GM21576 (cell line): ENCODE results near the gene UBE2Z.
A peak's percentile ranks its signal among the peaks of the same experiment; 100 is the strongest.
"Not testable (repeated sequence)": the region's sequence is repeated elsewhere in the genome, so short reads cannot be mapped to it uniquely, and the experiment has no call there.

ENCODE experiments used
- ATAC-seq: cut with Tn5 transposase; IDR thresholded peaks from one replicate; pipeline ENCODE4 v1.9.1; 2021; ENCODE audit warnings: mild to moderate bottlenecking, moderate library complexity; ENCODE audit not compliant: unreplicated experiment

UBE2Z gene

DNA sequence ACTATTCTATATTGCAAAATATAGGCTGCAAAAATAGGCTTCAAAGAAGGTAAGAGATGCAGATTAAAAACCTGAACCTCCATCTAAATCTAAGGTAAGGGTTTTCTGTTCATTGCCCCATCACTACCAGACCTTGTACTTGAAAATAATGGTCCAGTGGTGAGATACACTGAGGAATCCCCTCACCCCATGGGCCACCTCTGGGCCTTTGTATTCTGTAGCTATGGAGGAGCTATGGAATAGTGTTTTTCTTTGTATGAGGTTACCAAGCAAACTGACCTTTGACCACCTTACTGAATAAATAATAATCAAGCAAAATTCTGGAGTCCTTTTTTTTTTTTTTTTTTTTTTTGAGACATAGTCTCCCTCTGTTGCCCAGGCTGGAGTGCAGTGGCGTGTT lies 4.8 kb upstream of the UBE2Z start:
- ATAC-seq, result no peak

DNA sequence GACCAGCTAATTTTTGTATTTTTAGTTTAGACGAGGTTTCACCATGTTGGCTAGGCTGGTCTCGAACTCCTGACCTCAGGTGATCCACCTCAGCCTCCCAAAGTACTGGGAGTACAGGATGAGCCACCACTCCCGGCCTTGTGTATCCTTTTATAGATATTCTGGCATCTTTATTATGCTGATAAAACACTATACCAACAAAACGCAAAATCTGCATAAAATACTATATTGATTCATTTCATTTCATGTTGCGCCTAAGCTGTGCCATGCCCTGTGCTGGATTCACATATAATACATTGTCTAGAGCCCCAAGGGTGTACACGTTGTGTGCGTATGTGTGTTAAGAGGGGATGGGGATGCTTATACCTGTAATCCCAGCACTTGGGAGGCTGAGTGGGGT lies 3.8 kb upstream of the UBE2Z start:
- ATAC-seq, result no peak

DNA sequence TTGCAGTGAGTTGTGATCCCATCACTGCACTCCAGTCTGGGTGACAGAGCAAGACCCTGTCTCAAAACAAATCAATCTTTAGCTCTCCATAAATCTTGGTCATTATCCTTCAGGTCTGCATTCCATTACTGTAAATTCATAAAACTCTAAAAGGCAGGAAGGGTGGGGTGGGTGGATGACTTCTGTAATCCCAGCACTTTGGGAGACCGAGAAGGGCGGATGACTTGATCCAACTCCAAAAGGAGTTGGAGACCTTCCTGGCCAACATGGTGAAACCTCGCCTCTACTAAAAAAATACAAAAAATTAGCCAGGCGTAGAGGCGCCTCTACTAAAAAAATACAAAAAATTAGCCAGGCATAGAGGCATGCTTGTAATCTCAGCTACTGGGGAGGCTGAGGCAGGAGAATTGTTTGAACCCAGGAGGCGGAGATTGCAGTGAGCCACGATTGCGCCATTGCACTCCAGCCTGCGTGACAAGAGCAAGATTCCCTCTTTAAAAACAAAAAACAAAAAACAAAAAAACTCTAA lies 2.2 kb upstream of the UBE2Z start:
- no peak for ATAC-seq

DNA sequence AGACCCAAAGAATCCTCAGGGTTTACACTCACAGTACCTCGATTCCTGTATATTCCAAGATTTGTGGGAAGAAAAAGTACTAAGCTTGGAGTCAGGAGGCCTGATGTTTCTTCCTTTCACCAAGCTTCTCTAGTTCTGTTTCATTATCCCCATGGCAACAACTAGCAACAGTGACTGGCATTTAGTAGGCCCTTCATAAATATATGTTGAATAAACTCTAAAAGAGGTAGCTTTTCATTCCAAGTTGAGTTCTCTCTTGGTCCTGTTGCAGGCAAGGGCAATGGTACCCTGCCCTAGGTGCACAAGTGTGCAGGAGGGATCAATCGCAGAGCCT lies 527 bp upstream of the UBE2Z start:
- ATAC-seq, result no peak

DNA sequence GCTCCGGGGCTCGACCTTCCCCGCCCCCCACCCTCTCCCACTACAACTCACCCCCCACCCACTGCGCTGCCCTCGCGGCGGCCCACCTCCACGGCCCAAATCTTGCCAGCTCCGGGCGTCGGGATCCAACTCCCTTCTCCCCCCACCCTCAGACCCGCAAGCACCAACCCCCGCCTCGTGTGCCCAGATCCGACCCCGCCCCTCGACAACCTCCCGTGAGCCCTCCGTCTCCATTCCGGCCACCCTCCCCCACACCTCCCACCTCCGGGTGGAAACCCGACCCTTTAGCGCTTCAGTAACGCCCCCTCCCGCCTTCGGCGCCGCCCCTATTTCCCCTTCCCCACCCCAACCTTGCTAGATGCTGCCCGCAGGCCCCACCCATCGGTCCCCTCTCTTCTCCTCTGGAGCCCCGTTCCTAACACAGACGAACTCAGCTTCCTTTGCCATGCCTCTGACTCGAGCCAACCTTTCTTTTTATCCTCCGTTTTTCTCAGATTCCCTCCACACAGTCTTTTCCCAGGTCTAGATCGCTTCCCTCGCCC lies 717 bp downstream of the UBE2Z start:
- ATAC-seq, result peak; percentile 43

DNA sequence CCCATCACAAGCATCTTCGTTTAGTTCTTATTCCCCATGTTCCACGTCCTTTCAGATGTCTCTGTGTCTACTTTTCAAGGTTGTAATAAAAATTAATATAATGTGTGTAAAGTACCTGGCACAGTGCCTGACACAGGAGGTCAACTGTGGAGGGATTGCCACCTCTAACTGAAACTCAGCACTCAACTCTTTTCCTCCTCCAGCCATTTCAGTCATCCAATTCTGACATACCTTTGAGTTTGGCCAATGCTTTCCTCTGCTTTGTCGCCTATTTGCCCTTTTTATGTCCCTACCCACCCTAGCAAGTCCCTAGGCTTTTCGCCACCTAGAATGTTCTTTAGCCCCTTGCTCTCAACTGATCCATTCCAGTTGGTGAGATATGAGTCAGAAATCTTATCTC lies 1.6 kb downstream of the UBE2Z start:
- no peak for ATAC-seq

DNA sequence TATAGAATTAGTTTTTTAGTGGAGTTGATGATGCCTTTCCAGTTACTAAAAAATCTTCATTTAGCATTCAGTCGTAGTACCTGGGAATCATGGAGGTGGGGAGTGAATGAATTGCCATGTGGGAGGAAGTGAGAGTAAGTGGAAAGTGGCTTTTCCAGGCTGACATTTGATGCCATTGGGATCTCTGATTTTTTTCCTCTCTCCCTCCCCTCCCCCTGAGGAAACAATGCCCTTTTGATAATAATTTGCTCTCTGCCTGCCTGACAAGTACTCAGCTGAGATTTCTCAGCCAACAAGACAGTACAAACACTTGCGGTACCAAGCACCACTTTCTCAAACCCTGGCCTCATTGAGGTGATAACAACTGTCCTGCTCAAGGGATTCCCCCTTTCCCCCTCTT lies 2.2 kb downstream of the UBE2Z start:
- no peak for ATAC-seq

DNA sequence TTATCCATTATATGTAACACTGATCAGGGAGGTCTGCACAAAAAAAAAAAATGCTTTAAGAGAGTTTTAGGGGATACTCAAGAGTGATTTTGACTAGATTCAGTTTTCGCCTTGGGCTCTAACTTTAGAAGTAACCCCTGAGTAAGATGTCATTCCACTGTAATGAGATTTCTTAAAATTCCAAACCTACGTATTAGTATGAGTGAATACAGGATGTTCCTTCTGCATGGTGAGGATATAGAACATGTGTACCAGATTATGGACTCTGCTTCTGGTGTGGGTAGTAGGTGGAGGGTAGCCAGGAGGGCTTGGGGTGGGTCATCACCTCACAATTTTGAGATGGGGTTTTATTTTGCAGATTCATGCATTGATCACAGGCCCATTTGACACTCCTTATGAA lies 4.3 kb downstream of the UBE2Z start:
- no peak for ATAC-seq

DNA sequence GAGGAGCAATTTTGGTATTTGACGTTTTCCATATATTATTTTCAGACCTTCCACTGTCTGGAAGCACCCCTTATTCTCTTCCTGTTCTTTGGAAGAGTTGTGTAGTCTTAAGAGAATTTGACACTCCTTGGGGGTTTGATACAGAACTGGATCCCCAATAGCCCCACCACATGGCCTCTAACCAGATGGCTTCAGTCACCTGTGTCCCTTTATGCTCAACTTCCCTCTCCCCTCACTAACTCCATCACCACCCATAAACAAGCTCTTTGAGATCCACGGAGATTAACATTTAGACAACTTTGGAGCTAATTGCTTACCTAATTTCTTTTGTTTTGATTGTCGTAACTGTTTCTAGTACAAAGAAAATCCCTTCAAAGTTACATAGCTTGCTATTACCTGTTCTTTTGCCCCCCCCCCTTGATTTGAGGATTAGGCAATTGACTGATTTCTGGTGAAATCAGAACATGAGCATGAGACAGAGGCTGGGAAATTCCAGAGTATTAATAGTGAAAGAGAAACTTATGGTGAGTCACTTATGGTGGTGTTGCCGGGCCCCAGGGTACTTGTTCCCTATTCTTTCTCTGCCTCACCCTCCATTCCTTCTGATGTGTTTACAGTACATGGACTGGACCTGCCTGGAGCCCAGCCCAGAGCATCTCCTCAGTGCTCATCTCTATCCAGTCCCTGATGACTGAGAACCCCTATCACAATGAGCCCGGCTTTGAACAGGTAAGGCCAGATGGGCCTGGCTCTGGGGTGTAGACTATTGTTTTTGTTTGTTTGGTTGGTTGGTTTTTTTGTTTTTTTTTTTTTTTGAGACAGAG lies 7.5 kb downstream of the UBE2Z start:
- ATAC-seq, result peak; percentile 67

DNA sequence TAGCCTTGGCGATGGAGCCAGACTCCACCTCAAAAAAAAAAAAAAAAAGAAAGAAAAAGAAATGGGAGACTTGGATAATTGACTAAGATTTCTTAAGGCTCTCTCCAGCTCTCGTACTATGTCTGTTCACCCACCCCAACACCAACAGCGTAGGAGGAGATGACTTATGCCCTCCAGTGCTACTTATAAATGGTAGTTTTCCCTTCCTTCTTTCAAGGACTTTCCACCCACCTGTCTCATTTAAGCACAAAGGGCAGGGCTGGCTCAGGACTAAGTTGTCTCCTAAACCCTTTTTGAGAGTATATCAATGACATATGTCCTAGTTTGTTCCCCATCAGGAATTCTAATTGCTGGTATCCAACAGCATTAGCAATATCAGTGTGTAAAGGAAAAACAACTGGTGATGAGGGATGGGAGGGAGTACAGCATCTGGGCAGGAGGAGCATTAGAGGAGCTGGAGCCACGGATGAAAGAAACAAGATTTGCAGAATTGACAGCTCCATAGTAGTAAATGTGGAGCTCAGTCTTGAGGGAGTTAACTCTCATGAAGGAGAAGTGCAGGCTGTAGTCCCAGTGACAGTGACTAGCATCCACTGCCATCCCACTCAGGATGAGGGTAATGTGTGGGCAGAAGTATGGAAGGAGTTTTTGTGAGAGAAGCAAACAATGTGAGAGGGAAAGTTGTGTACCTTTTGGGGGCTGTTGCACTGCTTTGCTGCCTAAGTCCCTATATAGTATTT lies 17.2 kb downstream of the UBE2Z start:
- ATAC-seq, result no peak

DNA sequence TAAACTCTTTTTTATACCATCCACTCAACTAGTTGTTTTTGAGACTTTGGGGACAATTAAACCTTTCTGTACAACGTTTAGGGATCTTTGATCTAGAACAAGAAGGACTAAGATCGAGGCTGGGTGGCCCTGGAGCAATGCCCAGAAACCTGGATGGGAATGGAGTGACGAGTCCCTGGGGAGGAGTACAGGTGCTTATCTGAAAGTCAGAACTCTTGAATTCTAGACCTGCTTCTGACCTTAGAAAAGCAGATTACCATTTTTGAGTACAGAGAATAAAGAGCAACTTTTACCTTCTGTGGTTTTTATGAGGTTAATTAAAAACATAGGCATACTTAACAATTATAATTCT lies 17.8 kb downstream of the UBE2Z start:
- no peak for ATAC-seq

DNA sequence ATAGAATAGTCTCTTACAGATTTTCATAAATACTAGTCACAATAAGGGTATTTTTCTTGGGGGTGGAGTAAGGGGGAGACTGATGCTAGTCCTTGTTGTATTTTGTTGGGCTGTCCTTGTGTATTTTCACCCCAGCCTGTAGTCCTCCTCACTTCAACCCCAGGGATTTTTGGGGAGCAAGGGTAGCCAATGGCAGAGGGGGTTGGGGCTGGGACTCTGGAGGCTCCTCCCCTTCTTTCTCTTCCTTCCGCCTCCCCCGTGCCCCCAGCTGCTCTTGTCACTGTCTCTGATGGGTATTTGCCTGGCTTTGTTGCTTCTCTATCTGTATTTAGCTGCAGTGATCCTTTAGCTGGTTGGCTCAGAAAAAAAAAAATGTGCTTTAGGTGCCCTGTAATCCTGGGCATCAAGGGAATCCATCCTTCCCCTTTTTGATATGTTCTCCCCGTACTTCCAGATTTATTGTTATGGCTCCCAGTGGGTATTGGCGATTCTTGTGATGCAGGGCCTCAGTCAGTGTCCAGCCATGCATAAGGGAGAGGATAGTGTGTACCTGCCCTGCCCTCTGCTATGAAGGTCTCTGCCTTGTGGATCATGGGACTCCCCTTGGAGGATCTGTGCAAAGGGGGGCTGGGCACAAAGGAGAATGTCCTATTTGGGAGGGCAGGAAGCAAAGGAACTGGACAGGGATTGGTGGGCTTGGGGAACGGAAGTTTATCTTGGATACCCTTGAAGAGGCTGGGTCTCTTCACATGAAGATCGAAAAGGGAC lies 20.0 kb downstream of the UBE2Z start:
- no peak for ATAC-seq

DNA sequence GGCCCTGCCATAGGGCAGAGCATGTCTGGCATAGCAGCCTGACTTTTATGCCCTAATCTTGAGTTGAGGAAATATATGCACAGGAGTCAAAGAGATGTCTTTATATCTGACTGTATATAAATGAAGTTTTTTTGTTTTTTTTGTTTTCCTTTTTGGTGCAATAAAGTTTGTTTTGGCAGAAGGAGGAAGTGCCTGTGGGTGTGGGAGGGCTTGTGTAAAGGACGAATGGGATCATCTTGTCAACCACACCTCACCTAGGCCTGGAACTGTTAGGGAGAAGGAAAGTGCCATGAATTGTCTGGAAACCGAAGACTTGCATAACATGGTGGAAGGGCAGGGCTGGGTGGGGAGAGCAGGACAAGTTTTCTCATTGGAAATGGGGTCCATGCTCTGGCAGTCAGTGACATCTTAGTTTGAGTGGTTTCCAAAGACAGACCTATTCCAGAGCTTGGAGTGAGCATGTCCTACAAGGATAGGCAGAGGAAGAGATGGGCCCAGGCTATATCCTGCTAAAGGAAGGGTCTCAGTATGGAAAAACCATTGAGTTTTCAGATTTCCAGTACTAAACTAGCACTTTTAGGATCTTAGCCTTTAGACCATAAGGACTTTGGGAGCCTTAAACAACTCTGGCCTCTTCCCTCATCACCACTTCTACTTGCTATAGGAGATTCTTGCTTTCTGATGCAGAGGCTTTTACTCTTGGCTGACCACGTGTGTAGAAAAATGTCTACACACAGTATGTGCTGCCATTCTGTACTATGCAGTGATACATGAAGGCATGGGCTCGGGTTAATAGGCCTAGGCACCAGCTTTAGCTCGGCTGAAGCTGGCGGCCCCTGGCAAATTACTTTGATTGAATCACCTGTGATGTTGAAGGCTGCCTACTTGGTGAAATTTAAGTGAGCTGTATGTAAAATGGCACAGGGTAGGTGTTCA lies 20.9 kb downstream of the UBE2Z start:
- no peak for ATAC-seq

DNA sequence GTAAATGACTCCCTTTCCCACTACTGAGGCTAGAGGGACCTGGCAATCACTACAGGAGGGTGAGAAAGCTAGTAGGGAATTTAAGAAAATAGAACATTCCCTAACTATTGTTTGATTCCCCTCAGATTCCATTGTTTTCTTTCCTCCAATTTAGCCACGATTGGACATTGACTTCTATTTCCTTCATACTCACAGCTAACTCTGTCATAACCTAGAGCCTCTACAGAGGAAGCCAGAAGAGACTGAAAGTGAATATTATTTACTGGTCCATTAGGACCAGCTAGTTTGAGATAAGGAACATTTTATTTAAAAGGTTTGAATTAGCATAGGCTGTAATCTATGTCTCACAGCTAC lies 21.6 kb downstream of the UBE2Z start:
- ATAC-seq, result no peak

DNA sequence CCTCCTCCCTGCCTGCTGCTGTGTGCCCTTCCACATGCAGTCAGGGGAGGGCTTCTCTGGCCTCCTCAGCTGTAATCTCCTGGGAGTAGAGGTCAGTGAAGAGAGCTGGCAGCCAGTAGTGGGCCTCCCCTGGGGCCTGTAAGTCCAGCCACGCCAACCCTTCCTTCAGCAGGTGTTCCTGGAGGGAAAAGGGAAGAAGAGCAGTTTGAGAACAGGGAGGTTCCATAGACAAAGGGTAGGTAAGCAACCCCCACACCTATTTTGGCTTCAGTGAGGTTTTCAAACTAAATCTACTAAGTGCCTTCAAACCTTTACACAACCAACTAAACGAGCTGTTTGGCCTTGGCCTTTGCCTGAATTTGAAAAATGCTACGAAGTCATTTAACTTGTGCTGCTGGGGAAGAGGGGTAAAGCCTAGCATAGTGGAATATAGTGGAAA lies 22.2 kb downstream of the UBE2Z start:
- ATAC-seq, result no peak

DNA sequence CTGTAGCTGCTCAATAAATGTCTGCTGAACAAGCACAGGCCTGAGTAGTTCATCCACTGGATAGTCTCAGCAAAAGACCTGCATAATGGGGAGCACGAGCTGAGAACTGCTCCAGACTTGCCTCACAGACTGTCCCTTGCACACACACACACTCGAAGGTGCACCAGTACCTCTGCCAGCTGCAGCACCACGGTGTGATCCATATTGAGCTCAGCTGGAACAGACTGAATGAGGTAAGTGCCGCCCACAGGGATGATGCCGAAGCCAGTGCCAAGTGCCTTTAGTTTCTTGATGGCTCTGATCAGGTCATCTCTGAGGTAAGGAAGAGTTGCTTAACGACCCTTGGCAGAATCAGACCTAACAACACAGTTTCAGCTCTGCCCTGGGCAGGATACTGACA lies 24.8 kb downstream of the UBE2Z start:
- ATAC-seq, result no peak

DNA sequence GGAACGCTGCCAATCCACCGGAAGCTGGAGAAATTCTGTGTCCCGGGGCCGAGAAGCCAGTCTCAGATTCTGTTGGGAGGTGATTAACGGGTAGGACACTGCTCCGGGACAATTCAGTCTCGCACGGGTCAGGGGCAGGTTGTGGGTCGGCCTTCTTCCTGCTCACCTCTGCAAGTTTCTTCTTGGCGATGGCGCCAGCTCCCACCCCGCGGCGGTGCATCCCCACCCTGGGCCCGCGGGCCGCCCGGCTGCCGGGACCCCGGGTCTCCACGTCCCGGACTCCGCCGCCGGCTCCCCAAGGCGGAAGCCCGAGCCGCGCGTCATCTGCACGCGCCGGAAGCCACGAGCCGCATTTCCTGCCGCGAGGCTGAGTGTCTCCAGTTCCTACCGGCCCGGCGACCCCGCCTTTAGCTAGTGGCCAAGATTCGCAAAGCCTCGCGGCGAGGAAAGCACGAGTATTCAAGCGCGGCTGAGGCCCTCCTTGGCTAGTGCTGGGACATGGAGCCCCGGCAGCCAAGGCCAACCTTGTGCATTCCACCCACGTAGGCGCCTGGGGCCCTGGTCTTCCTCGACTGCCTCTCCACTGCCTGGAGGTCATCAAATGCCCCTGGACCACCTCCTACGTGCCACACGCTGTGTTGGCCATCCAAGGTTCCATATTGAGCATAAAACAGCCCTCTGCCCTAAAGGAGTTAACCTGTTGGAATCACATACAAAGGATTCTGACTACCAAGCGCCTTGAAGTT lies 36.5 kb downstream of the UBE2Z start, which contains the start of gene SNF8:
Gene SNF8, minus strand, starts transcription at position 328 of the 746 bp plus-strand sequence. Its CDS starts 108 bp downstream, at position 220.
- peak; percentile 84 for ATAC-seq

DNA sequence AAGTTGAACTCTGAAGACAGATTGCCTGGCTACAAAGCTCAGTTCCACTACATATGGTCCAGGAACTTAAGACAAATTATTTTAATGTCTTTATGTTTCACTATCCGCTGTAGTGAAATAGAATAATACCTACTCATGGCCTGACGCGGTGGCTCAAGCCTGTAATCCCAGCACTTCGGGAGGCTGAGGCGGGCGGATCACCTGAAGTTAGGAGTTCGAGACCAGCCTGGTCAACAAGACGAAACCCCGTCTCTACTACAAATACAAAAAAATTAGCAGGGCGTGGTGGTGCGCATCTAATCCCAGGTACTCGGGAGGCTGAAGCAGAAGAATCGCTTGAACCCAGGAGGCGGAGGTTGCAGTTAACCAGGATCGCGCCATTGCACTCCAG lies 37.0 kb downstream of the UBE2Z start:
- ATAC-seq, result not testable (repeated sequence)

DNA sequence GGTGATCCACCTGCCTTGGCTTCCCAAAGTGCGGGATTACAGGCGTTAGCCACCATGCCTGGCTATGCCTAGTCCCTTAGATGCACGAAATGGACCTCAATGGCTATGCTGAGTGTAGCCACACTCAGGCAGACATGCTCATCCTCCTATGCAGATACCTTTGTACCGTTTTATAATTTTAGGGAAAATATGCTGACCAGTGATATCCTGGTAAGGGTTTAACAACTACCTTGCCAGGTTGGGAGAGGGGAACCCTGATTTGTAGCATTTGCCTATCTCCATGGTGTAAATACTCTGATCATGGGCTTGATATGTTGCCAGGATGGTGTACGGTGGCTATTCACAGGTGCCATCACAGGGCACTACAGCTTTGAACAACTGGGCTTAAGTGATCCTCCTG lies 43.4 kb downstream of the UBE2Z start:
- ATAC-seq, result no peak

DNA sequence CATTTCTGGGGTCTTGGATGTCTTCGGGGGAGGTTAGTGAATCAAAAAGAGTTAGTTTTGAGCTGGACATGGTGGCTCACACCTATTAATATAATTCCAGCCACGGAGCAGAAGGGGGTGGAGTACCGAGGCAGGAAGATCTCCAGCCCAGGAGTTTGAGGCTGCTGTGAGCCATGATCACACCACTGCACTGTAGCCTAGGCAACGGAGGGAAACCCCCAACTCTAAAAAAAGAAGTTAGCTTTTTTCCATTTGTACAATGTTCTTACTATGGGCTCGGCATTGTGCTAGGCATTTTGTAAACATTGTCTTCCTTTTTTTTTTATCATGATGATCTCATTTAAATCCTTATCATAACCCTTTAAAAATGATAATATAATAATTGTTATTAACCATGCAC lies 44.7 kb downstream of the UBE2Z start:
- ATAC-seq, result no peak
